Erythroblast (primary cell): ENCODE measurements around the gene GCN1.

Experiments
- GATA1 ChIP-seq: IDR thresholded peaks from 2 replicates; pipeline ENCODE4 v1.6.1; 2011; ENCODE audit warnings: low read depth, mild to moderate bottlenecking, control low read depth, low read length, moderate library complexity
- POLR2A ChIP-seq: IDR thresholded peaks from 2 replicates; pipeline ENCODE4 v1.6.1; 2011; ENCODE audit warnings: mild to moderate bottlenecking, low read length

- no peak for TF ChIP-seq POLR2A
- TF ChIP-seq GATA1: no peak
These were observed 67.9 kb downstream of the GCN1 start for GRCh38 chr12:120126635-120127005.
